NOMO-1 treated with dmso at 0.1 percent for 144 hours (cell line): ENCODE measurements around the gene COLGALT1.

Source experiments
- DNase-seq: peaks from one replicate; lab custom pipeline; 2025; ENCODE audit not compliant: unreplicated experiment; lab: John Stamatoyannopoulos, UW

The COLGALT1 gene

DNA sequence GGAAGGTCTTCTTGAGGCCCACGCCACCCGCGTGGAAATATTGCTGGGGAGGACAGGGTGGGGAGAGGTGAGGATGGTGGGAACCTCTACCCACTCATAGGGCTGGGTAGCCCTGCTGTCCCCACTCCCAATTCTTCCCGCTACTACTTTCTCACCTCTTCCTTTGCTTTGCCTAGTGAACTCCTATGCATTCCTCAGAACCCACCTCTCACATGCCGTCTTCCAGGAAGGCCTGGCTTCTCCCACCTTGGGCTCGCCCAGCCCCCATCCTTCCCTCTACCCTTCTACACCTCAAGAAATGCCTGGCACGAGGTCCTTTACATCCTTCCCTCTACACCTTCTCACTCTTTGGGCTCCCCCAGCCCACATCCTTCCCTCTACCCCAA, 62.4 kb downstream of the COLGALT1 start:
- no peak for DNase-seq

DNA sequence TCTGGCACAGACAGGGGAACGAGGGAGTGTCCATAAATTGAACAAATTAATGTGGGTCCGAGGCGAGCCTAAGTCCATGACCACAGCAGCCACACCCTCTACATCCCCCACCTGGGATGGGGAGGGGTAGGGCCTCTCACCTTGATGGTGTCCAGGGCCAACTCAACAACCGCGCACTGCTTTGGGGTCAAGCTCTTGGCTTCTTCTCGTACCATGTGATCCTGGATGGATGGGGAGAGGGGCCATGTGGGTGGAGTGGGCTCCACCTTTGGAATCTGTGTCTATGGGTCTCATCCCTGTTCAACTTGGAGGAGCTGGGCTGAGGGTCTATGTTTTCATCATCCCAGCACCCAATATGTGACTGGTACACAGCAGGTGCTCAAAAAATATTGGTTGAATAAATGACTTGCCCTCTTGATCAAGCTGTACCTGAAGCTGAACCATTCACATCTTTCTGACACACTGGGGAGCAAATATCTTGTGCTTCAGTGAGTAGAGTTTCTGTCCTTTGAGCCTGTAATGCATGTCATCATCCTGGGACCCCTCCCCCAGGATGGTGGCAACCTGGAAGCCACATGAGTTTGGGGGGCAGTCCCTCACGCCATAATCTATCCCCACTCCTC, 62.9 kb downstream of the COLGALT1 start:
- DNase-seq, result no peak

DNA sequence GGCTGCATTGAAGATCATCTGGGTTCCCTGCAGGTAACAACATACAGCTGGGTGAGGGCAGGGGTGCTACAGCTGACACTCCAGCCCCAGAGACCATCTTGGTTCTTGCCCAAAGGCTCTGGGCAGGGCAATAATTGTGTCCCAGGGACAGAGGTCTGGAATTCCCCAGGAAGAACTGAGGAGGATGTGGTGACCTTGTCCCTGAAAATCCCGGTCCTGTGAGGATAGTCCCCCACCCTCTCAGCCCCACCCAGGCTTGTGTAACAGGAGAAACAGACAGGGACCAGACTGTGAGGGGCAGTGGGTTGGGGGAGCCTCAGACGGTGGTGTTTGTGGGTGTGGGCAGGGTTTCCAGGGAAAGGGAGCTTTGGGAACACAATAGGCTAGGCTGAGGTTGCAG, 63.5 kb downstream of the COLGALT1 start:
- DNase-seq, result no peak

DNA sequence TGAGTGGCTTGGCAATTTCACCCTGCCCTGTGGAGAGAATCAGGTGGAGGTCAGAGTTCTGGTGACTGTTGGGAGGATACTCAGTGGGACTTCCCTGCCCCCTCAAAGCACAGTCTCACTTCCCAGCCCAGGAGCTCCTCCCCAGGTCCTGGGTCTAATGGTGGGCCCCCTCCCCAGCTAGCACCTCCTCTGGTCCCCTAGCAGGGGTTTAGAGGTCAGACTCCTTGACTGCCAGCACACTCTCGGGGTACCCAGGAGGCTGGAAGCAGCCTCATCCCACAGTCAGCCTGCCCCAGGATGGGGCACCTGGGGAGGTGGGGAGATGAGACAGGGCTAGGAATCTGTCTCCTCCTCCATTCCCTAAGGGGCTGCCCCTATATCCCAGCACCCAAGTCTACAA, 65.2 kb downstream of the COLGALT1 start:
- no peak for DNase-seq

DNA sequence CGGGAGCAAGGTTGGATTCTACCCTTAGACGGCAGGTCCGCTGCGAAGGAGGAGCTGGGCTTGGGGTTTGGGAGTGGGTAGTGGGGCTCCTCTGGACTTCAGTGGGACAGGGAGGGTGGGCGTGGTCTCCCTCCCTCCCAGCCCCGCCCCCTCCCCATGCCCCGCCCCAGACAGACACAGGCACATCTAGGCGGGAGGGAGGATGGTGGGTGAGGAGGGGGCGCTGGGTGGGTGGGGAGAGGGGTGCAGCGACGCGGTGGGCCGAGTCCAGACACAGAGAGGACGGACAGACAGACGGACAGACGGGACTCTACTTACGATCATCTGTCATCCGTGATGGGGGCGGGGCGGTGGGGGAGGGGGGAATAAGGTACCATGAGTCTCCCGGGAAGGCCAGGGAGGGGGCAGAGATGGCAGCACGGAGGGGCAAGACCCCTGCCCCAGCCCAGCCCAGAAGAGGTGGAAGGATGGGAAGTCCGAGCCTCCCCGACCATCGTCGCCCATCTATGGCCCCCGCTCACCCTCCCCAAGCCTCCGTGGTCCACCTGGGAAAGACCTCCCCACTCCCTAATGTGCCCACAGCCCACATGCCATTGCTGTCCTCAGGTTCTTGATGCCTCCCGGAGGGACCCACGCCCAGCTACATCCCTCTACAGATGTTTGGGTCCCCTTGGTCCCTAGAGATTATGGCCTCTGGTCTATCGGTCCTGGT, 67.9 kb downstream of the COLGALT1 start:
- no peak for DNase-seq

DNA sequence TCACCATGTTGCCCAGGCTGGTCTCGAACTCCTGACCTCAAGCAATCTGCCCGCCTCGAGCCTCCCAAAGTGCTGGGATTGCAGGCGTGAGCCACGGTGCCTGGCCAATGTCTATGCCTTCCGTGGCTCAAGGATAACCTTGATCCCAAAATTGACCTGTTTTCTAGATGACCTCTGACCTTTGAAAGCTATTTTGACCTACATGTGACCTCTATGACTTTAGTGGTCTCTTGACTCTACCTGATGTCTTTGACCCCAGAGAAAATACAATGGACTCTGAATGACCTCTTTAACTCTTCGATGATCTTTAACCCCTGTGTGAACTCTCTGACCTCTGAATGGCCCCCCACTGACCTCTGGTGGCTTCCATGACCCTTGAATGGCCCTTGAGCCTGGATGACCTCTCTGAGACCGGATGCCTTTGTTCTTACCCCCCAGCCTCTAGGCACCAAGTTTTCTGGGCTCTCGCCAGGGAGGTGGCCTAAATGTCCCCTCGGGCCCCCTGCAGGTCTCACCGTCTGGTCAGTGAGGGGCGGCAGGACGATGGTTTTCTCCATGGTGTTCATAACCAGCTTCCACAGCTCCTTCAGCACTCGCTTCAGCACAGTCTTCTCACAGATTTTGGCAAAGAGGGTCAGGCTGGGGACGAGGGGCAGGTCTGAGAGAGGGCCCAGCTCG, 69.0 kb downstream of the COLGALT1 start:
- DNase-seq, result no peak

DNA sequence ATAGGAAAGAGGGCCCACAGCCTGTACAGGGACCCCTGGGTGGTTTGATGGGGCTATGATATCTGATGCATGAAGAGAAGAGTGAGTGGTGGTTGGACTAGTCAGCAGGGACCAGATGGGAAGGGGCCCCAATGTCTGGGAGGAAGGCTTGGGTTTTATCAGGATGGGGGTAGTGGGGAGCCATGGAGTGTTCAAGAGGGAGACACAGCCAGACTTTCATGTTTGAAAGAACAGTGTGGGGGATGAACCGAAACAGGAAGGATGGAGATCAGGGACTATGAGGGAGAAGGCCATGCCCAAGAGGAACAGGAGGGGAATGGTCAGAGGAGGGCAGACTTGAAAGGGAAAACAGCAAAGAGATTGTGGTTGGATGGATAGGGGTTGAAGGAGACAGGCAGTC, 69.6 kb downstream of the COLGALT1 start:
- DNase-seq, result no peak

DNA sequence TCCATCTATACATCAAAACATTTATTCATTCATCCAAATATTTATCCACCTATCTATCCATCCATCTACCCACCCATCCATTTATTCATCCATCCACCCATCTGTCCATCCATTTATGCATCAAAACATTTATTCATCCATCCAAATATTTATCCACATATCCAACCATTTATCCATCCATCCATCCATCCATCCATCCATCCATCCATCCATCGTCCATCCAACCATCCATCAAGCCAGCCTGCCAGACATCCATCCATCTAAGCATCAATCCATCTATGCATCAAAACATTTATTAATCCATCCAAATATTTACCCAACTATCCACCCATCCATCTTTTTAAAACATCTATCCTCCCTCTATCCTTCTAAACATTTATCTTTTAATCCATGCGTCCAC, 70.5 kb downstream of the COLGALT1 start:
- DNase-seq, result no peak

DNA sequence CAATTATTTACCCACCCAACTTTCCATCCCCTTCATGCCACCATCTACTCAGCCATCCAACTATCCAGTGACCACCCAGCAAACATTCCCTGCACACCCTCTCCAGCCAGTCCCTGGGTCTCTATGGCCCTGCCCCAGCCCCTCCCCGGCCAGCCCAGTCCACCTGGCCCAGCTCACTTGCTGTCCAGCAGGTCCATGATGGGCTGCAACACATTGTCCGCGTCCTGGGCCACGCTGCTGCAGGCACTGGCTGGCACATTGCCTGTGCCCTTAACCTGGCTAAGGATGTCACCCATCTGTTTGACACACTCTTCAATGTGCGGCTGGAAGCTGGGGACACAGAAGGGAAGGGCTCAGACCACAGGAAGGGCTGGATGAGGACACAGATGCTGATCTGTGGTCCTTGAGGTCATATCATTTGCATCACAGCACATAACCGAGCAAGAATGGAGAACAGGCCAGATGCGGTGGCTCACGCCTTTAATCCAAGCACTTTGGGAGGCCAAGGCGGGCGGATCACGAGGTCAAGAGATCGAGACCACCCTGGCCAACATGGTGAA, 71.1 kb downstream of the COLGALT1 start:
- DNase-seq, result no peak

DNA sequence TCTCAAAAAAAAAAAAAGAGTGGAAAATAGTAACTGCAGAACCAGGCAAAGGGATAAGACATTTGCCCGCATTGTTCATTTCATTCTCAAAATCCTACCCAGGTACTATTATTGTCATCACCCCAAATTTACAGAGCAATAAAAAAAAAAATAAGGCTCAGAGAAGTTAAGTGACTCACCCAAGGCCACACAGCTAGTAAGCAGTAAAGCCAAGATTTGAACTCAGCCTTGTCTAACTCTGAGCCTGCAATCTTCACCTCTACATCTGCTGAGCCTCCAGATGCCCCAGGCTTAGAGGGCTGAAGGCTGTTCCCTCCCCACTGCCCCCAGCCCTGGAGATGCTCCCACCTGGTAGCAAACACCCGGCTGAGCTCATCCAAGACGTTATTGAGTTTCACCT, 71.7 kb downstream of the COLGALT1 start:
- no peak for DNase-seq

DNA sequence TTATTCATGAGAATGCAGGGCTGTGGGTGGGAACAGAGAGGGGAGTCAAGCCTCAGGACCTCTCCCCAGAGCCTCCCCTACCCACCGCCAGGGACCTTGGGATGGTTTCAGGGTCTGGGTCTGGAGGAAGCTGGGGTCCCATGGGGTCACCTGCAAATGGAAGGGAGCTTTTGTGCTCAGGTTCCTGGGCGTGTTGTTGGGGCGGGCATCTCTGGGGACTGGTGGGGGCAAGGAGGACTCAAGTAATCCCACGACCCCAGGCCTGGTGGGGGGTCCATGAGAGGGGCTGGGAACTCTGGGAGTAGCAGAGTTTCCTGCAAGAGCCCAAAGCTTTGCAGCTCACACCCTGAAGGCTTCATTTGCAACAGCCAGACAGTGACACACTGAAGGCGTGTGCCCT, 72.5 kb downstream of the COLGALT1 start:
- DNase-seq, result no peak

DNA sequence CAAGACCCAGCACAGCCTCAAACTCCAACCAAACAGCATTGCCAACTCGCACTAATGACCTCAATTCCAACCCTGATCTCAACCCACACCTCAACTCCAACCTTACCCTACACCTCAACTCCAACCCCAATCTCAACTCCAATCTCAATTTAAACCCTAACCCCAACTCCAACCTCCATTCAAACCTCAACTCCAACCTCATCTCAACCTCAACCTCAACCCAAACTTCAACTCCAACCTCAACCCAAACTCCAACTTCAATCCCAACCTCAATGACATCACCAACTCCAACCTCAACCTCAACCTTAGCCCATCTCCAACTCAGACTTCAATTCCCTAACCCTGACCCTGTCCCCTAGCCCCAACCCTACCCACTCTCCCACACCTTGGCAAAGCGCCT, 74.3 kb downstream of the COLGALT1 start:
- no peak for DNase-seq

DNA sequence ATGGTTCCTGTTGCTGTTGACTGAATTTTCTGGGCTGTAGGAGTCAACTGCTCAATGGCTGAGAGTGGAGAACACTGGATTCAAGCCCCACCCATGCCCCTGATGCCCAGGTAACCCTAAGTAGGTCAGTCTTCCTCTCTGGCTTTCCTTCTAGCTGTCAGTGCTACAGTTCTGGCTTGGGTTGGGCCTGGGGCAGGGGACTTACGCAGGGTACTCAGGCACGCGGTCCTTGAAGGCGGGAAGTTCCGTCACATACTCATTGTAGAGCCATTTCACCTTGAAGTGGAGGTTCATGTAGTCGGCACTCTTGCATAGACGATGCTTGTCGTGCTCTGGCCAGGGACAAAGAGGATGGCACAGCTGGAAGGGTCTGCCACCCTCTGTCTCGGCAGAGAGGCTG, 77.1 kb downstream of the COLGALT1 start:
- DNase-seq, result no peak
